ENCODE results near the gene RNF130.
"Not testable (repeated sequence)": the region's sequence is repeated elsewhere in the genome, so short reads cannot be mapped to it uniquely, and the experiment has no call there.

The RNF130 gene

GRCh38 chr5:180090769-180091546, 19.4 kb upstream of the RNF130 start:
- H3K4me3 ChIP-seq (ENCODE audit: low read depth, low read length): no peak overlapping the region
- TF ChIP-seq, protein P1, sequence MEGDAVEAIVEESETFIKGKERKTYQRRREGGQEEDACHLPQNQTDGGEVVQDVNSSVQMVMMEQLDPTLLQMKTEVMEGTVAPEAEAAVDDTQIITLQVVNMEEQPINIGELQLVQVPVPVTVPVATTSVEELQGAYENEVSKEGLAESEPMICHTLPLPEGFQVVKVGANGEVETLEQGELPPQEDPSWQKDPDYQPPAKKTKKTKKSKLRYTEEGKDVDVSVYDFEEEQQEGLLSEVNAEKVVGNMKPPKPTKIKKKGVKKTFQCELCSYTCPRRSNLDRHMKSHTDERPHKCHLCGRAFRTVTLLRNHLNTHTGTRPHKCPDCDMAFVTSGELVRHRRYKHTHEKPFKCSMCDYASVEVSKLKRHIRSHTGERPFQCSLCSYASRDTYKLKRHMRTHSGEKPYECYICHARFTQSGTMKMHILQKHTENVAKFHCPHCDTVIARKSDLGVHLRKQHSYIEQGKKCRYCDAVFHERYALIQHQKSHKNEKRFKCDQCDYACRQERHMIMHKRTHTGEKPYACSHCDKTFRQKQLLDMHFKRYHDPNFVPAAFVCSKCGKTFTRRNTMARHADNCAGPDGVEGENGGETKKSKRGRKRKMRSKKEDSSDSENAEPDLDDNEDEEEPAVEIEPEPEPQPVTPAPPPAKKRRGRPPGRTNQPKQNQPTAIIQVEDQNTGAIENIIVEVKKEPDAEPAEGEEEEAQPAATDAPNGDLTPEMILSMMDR (IDR thresholded peaks at IDR 0.05; ENCODE audit: borderline replicate concordance, insufficient read depth, low read depth, low read length): no peak

GRCh38 chr5:180090098-180090768, 18.7 kb upstream of the RNF130 start:
- no peak overlapping the region for H3K4me3 ChIP-seq (ENCODE audit: low read depth, low read length)
- TF ChIP-seq, protein P1 (IDR thresholded peaks at IDR 0.05; ENCODE audit: borderline replicate concordance, insufficient read depth, low read depth, low read length): peak; percentile 80

DNA sequence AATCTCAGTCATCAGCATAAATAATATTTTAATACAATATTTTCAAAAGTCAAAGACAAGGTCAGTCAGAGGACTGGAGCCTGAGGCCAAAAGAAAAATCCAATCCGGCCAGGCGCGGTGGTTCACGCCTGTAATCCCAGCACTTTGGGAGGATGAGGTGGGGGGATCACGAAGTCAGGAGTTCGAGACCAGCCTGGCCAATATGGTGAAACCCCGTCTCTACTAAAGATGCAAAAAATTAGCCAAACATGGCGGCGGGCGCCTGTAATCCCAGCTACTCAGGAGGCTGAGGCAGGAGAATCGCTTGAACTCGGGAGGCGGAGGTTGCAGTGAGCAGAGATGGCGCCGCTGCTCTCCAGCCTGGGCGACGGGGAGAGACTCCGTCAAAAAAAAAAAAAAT, 18.1 kb upstream of the RNF130 start:
- H3K4me3 ChIP-seq (ENCODE audit: low read depth, low read length): not testable (repeated sequence)

DNA sequence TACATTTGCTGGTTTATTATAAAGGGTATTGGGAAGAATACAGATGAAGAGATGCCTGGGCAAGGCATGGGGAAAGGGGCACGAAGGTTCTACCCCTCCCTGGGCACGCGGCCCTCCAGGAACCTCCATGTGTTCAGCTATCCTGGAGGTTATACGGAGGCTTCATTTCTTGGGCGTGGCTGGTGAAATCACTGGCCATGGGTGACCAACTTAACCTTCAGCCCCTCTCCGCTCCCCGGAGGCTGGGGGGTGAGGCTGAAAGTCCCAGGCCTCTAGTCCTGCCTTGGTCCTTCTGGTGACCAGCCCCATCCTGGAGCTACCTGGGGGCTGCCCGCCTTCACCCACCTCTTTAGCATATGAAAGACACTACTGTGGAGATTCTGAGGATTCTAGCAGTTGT, 17.0 kb upstream of the RNF130 start:
- TF ChIP-seq, protein P1 (IDR thresholded peaks at IDR 0.05; ENCODE audit: borderline replicate concordance, insufficient read depth, low read depth, low read length): no peak

DNA sequence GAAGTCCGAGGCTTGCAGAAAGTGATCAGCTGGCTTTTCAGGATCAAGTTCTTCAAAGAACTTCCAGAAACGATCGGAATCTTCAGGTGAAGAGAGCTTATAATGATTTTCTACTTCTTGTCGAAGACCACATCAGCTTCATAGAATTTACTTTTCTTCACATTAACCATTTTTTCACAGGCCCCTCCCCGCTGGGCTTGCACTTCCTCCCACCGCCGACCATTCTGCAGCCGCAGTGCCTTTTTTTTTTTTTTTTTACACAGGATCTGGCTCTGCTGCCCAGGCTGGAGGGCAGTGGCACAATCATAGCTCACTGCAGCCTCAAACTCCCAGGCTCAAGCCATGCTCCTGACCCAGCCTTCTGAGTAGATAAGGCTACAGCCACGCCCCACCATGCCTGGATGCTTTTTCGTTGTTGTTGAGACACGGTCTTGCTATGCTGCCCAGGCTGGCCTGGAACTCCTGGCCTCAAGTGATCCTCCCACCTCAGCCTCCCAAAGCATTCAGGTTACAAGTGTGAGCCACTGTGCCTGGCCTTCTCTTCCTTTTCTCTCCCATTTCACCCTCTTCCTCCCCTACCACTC, 15.3 kb upstream of the RNF130 start:
- TF ChIP-seq, protein P1 (IDR thresholded peaks at IDR 0.05; ENCODE audit: borderline replicate concordance, insufficient read depth, low read depth, low read length): no peak
- no peak overlapping the region for H3K4me3 ChIP-seq (ENCODE audit: low read depth, low read length)

More for the DNA sequence above, 17.0 kb upstream of the RNF130 start:
- no peak overlapping the region for H3K4me3 ChIP-seq (ENCODE audit: low read depth, low read length)

- TF ChIP-seq, protein P1 (IDR thresholded peaks at IDR 0.05; ENCODE audit: borderline replicate concordance, insufficient read depth, low read depth, low read length): no peak
- no peak overlapping the region for H3K4me3 ChIP-seq (ENCODE audit: low read depth, low read length)
These were observed 14.3 kb upstream of the RNF130 start for GRCh38 chr5:180085837-180086236.

- TF ChIP-seq, protein P1 (IDR thresholded peaks at IDR 0.05; ENCODE audit: borderline replicate concordance, insufficient read depth, low read depth, low read length): no peak
- H3K4me3 ChIP-seq (ENCODE audit: low read depth, low read length): no peak overlapping the region
These were observed 13.3 kb upstream of the RNF130 start for GRCh38 chr5:180084638-180085561.
